Smooth muscle cell (in vitro differentiated cells): ENCODE results near the gene GSG1L. TPM values are rescaled to one million over a fixed set of nuclear protein-coding genes. Genes with fewer than 3 reads are reported as not detected.

Experiments used
- DNase-seq: peaks from one replicate; lab custom pipeline; 2025; ENCODE audit not compliant: unreplicated experiment; lab: John Stamatoyannopoulos, UW
- H2AFZ ChIP-seq: fragments of 200-600 bp; sonication (generic); 2 replicates; pipeline ENCODE4 v1.6.0; 2016; ENCODE audit warnings: antibody characterized with exemption, low read depth, mild to moderate bottlenecking
- H3F3A ChIP-seq: fragments of 200-600 bp; sonication (generic); 2 replicates; pipeline ENCODE4 v1.6.0; 2017; ENCODE audit warnings: antibody characterized with exemption, low read depth
- H3K27ac ChIP-seq: fragments of 200-600 bp; sonication (generic); 2 replicates; pipeline ENCODE4 v1.5.1; 2016; ENCODE audit warnings: low read depth, mild to moderate bottlenecking
- H3K27me3 ChIP-seq: fragments of 200-600 bp; sonication (generic); 2 replicates; pipeline ENCODE4 v1.6.1; 2016; ENCODE audit warnings: low read depth, mild to moderate bottlenecking
- H3K36me3 ChIP-seq: fragments of 200-600 bp; sonication (generic); 2 replicates; pipeline ENCODE4 v1.5.1; 2016; ENCODE audit warnings: low read depth
- H3K4me1 ChIP-seq: fragments of 200-600 bp; sonication (generic); 2 replicates; pipeline ENCODE4 v1.5.1; 2016; ENCODE audit warnings: low read depth
- H3K4me2 ChIP-seq: fragments of 200-600 bp; sonication (generic); 2 replicates; pipeline ENCODE4 v1.6.0; 2016; ENCODE audit warnings: mild to moderate bottlenecking
- H3K4me3 ChIP-seq: fragments of 200-600 bp; sonication (generic); 2 replicates; pipeline ENCODE4 v1.5.1; 2016; ENCODE audit warnings: mild to moderate bottlenecking
- H3K79me2 ChIP-seq: fragments of 200-600 bp; sonication (generic); 2 replicates; pipeline ENCODE4 v1.6.0; 2016; ENCODE audit warnings: low read depth, mild to moderate bottlenecking
- H3K9ac ChIP-seq: fragments of 200-600 bp; sonication (generic); 2 replicates; pipeline ENCODE4 v1.6.0; 2016; ENCODE audit warnings: low read depth
- H3K9me3 ChIP-seq: fragments of 200-600 bp; sonication (generic); replicated peaks from 2 replicates; pipeline ENCODE4 v1.5.1; 2016; ENCODE audit warnings: low read depth
- H4K20me1 ChIP-seq: fragments of 200-600 bp; sonication (generic); 2 replicates; pipeline ENCODE4 v1.6.0; 2016; ENCODE audit warnings: low read depth
- CTCF ChIP-seq: fragments of 200-600 bp; sonication (generic); IDR thresholded peaks from 2 replicates; pipeline ENCODE4 v1.5.1; 2017; ENCODE audit warnings: borderline replicate concordance, mild to moderate bottlenecking, antibody characterized with exemption; ENCODE audit not compliant: insufficient read depth, poor library complexity, severe bottlenecking
- WGBS: methylation state at CpG from one replicate; pipeline ENCODE4 v1.1.7; 2016; ENCODE audit warnings: low lambda C conversion rate; 5-methylcytosine and 5-hydroxymethylcytosine counted together
- polyA plus RNA-seq: library from polyadenylated mRNA; unstranded; fragments of >200 nt; fragmentation: Nextera tagmentation; extraction: Ambion mirVana; gene quantifications from 2 replicates; pipeline ENCODE4 v1.2.1, GENCODE V29; 2016
- total RNA-seq: library from RNA; depleted of rRNA; stranded (reverse); fragments of >200 nt; gene quantifications from 2 replicates; pipeline ENCODE4 v1.2.3, GENCODE V29; 2014

The GSG1L gene
- total and polyA plus RNA-seq, 2 experiments from 2014 or later = 0.31 TPM; not detected in 1

- Histone ChIP-seq H4K20me1 (no peaks in the 10 kb centered on the region), H3K27me3 (no peaks in the 10 kb centered on the region), H3K4me2 (no peak overlapping the region), H3K9me3 (no peaks in the 10 kb centered on the region), H3K4me1 (peaks cover 9% of the 10 kb centered on the region), H3K9ac (no peak overlapping the region), H2AFZ (no peak overlapping the region), H3K27ac (no peak overlapping the region), H3F3A (no peaks in the 10 kb centered on the region), H3K4me3 (no peak overlapping the region), H3K36me3 (no peaks in the 10 kb centered on the region), H3K79me2 (no peaks in the 10 kb centered on the region)
- no peak for DNase-seq
- WGBS = 88% methylated on average over 12 of the region's 12 CpGs
- no peak for TF ChIP-seq CTCF
Measured at GRCh38 chr16:28085389-28086171, 22.1 kb upstream of the GSG1L start.

DNA sequence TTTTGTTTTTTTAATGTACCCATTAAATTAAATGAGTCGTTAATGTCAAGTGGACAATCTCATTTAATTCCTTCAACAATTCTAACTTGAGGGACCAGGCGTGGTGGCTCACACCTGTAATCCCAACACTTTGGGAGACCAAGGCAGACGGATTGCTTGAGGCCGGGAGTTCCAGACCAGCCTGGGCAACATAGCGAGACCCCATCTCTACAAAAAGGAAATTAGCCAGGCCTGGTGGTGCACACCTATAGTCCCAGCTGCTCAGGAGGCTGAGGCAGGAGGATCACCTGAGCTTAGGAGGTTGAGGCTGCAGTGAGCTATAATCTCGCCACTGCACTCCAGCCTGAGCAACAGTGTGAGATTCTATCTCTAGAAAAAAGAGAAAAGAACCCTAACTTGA, 20.7 kb upstream of the GSG1L start:
- Histone ChIP-seq H3K4me2 (no peak overlapping the region), H3K4me3 (no peak overlapping the region), H3K27ac (no peak overlapping the region), H3K9me3 (no peaks in the 10 kb centered on the region), H3K9ac (no peak overlapping the region), H3F3A (no peaks in the 10 kb centered on the region), H3K27me3 (no peaks in the 10 kb centered on the region), H2AFZ (no peak overlapping the region), H4K20me1 (no peaks in the 10 kb centered on the region), H3K79me2 (no peaks in the 10 kb centered on the region), H3K36me3 (no peaks in the 10 kb centered on the region), H3K4me1 (peaks cover 9% of the 10 kb centered on the region)
- TF ChIP-seq CTCF = no peak
- DNase-seq = no peak
- WGBS = 97% methylated on average over 6 of the region's 6 CpGs

DNA sequence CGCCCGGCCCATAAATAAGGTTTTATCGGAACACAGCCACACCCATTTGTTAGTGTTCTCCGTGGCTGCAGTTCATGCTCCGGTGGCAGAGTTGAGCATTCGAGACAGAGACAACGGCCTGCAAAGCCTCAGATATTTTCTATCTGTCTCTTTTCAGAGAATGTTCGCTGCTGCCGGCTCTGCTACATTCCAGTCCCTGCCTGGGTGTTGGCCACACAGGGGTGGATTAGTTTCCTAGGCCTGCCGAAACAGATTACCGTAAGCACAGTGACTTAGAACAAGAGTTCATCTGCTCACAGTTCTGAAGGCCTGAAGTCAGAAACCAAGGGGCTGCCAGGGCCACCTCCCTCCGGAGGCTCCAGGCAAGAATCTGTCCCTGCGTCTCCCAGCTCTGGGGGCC, 19.1 kb upstream of the GSG1L start:
- Histone ChIP-seq H3K79me2 (no peaks in the 10 kb centered on the region), H3K9me3 (no peaks in the 10 kb centered on the region), H3K4me2 (peak overlapping the region; percentile 61), H3K27me3 (no peaks in the 10 kb centered on the region), H3K4me3 (peak overlapping the region; percentile 5), H4K20me1 (no peaks in the 10 kb centered on the region), H3K36me3 (no peaks in the 10 kb centered on the region), H3K9ac (no peak overlapping the region), H3K4me1 (peaks cover 9% of the 10 kb centered on the region), H3K27ac (peak overlapping the region; percentile 50), H3F3A (no peaks in the 10 kb centered on the region), H2AFZ (no peak overlapping the region)
- WGBS = 28% methylated on average over 13 of the region's 13 CpGs
- no peak for DNase-seq
- TF ChIP-seq CTCF = no peak
